Gastroesophageal sphincter (tissue), 3 donors: Measurements from ENCODE around the gene CRHR2.

Experiments used
- POLR2AphosphoS5 ChIP-seq: sonication (generic); formaldehyde crosslinking; IDR thresholded peaks from one replicate; pipeline ENCODE4 v1.6.1; 2017; ENCODE audit warnings: antibody characterized with exemption
- TF ChIP-seq, protein P1 (sequence below), 4 experiments: fragments of 200-600 bp in 2 of 4; fragments of 450-650 bp in 2 of 4; sonication (generic) in 1 of 4; IDR thresholded peaks; one replicate each; pipeline ENCODE4 v1.5.1; 2017 to 2019; ENCODE audit warnings: antibody characterized with exemption in 4 of 4, mild to moderate bottlenecking in 2 of 4, moderate library complexity in 2 of 4

DNA sequence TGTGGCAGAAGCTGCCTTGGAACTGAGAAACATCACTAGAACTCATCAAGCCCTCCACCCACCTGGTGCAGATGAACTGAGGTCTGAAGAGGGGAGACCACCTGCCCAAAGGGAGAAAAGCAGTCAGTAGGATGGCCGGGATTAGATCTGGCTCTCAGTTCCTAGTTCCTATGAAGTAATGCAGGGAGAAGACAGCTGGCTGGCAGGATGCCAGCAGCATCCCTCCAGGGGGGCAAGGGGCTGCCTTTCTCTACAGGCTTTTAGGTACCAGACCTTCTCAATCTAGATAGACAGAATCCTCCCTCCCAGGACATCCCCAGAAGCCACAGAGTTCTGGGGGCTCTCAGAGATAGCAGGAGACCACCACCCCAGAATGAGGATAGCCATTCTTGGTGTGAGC, 7.8 kb downstream of the CRHR2 start:
- TF ChIP-seq, protein P1, sequence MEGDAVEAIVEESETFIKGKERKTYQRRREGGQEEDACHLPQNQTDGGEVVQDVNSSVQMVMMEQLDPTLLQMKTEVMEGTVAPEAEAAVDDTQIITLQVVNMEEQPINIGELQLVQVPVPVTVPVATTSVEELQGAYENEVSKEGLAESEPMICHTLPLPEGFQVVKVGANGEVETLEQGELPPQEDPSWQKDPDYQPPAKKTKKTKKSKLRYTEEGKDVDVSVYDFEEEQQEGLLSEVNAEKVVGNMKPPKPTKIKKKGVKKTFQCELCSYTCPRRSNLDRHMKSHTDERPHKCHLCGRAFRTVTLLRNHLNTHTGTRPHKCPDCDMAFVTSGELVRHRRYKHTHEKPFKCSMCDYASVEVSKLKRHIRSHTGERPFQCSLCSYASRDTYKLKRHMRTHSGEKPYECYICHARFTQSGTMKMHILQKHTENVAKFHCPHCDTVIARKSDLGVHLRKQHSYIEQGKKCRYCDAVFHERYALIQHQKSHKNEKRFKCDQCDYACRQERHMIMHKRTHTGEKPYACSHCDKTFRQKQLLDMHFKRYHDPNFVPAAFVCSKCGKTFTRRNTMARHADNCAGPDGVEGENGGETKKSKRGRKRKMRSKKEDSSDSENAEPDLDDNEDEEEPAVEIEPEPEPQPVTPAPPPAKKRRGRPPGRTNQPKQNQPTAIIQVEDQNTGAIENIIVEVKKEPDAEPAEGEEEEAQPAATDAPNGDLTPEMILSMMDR (IDR thresholded peaks at IDR 0.05): no peak
- TF ChIP-seq POLR2AphosphoS5: no peak
